HG03460 (cell line): ENCODE measurements around the gene CD2AP.
"Not testable (repeated sequence)": the region's sequence is repeated elsewhere in the genome, so short reads cannot be mapped to it uniquely, and the experiment has no call there.

Source experiments
- ATAC-seq: cut with Tn5 transposase; IDR thresholded peaks from one replicate; pipeline ENCODE4 v1.9.1; 2021; ENCODE audit not compliant: unreplicated experiment

CD2AP gene

DNA sequence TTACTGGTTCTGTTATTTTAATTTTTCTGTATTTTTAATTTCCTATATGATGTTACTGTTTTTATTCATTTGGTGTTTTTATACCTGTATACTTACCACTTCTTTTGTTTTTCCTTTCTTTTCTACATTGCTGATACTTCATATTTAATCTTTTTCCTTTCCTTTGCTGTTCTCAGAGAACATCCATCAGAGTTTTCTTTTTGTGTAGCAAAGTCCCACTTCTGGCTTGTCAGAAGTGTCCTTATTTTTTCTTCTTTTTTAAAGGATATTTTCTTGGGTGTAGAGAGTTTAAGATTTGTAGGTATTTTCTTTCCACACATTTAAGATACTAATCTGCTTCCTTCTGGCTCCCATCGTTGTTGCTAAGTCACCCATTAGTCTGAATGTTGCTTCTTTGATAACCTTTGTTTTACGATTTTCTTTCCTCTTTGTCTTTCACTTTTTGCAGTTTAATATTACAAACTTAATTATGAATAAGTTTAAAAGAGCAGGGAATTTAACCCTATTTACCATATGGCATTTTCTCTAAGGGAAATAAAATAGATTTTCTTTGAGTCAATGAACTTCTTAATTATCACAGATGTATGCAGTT lies 18.5 kb downstream of the CD2AP start:
- no peak for ATAC-seq

DNA sequence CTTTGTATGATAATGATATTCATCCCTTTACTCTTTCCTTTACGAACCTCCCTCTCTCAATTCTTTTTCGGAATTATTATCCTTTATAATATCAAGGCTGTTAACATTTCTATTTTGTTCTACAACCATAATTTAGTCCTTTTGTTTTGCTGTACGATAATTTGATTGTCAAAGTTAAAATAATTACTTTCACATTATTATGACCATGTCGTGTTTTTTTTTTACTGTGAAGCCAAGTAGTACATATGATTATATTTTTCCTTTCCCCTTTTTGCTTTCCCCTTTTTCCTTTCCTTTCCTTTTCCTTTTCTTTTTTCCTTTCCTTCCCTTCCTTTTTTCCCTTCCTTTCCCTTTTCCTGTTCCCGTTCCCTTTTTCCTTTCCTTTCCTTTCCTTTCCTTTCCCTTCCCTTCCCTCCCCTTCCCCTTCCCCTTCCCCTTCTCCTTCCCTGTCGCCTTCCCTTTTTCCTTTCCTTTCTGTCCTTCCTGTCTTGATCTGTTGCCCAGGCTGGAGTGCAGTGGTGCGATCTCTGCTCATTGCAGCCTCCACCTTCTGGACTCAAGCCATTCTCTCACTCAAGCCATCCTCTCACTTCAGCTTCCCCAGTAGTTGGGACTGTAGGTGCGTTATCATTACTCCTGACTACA lies 19.5 kb downstream of the CD2AP start:
- no peak for ATAC-seq

DNA sequence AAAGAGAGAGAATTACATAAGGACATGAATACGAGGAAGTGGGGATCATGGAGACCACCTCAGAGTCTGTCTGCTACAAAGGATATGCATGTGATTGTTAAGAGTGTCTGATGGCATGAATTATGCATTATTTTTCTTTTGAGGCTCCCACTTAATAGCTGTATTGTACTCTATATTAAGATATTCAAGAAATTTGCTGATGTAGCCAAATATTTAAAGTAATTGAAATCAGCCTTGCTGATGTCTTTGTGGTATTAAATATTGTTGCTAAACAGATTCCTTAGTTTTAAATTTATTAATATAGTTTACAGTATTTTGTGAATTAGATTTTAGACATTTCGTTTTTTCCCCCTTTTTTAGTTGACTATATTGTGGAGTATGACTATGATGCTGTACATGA lies 25.3 kb downstream of the CD2AP start:
- no peak for ATAC-seq

DNA sequence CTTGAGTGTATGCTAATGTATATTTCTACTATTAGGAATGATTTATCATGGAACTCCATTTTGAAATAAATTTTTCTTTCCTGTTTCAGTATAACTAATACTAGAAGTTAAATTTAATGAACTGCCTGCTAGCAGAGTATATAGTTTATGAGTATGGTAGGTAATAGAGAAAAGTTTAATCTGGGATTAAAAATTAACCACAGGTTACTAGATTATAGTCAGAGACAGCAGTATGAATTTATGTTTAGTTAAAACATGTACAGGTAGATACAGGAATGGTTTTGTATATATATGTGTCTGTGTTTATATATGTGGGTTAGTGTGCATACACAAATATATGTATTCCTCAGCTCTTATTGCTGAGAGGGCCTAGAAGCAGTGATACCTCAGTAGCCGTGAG lies 32.3 kb downstream of the CD2AP start:
- no peak for ATAC-seq

DNA sequence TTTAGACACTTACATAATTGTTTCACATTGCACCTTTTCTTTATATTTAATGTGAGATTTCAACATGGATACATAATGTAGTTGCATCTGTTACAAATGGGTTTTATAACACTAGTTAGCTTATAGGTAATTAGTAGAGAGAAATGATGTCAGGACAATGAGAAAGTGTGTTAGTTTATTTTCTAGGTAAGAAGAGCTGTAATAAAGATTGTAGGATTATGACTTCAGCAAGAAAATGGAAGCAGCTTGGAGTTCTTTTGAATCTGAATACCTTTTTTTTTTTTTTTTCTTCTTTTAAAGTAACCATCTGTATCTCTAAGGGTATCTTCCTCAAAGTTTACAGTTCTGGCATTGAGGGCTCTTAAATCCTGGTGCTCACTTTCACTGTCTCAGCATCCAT lies 35.3 kb downstream of the CD2AP start:
- no peak for ATAC-seq

DNA sequence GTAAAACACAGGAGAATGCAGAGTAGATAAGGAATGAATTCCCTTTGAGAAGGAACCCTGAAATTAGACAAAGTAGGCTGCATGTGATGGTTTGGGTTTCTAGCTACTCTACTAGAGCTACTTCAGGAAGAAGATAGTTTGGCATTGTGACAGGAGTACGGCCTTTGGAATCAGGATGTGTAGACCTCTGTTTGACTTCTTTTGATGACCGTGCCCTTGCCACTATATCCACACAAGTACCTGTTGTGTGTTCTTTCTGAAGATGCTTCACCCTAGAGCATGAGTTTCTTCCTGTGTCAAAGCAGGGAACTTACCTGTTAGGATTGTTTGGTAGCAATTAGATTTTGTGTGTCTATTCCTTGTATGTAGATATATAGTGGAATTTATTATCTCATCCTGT lies 41.7 kb downstream of the CD2AP start:
- no peak for ATAC-seq

DNA sequence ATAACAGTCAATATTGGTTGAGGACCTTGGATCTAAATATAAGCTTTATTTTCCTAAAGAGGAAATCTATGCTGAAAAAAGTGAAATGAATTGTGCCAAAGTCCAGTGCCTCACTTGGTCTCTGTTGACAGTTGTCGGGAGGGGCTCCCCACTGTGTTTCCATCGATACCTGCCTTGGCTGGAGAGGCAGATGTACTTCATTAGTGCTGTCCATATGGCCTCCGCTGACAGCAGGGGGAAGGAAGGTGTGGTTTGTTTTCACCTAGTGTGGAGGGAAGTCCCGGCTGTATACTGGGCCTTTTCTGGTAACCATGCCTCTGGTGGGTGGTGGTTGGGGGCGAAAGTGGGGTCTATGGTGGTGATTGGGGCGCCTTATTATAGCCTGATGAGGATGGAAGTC lies 42.7 kb downstream of the CD2AP start:
- ATAC-seq: no peak

DNA sequence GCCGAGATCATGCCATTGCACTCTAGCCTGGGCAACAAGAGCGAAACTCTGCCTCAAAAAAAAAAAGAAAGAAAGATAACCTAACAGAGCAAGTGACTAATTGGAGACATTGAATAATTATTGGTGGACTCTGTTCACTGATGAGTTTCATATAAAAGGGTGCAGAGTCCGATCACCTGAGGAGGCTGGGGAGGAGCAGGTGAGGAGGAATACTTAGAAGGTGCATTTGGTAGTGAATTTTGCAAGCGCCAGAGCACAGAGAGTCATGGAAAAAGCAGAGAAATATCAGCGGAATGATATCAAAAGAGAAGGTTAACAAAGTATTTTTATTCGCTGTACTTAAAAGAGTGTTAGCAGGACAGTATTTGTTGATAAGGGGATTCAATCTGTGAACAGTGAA lies 44.4 kb downstream of the CD2AP start:
- no peak for ATAC-seq

DNA sequence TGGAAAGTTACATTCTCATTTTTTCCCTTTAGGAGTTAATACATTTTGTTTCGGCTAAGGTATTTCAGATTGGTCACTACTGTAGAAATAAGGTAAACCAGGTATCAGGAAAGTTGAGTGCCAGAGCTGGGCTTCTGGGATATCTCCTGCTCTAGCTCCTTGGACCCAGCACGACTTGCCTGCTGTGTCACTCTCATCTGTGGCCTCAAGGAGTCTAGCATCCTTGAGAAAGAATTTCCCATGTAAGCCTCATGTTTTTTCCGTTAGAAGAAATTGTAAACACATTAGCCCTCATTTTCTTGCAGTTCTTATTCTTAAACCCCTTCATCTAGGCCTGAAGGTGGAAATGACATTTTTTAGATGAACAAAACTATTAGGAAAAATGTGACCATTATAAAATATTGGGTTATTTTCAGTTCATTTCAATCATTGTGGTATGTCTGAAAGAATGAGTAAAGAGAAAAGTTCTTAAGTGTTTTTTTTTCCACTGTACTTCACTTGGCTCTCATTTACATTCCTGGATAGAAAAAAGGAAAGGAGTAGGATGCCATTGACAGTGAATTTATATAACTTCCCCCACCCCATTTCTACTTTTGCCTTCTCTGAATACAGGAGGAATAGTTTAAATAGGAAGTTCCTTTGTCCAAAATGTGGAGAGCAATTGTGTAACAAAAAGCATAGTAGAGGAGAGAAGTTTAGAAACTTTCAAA lies 46.7 kb downstream of the CD2AP start:
- ATAC-seq: no peak

DNA sequence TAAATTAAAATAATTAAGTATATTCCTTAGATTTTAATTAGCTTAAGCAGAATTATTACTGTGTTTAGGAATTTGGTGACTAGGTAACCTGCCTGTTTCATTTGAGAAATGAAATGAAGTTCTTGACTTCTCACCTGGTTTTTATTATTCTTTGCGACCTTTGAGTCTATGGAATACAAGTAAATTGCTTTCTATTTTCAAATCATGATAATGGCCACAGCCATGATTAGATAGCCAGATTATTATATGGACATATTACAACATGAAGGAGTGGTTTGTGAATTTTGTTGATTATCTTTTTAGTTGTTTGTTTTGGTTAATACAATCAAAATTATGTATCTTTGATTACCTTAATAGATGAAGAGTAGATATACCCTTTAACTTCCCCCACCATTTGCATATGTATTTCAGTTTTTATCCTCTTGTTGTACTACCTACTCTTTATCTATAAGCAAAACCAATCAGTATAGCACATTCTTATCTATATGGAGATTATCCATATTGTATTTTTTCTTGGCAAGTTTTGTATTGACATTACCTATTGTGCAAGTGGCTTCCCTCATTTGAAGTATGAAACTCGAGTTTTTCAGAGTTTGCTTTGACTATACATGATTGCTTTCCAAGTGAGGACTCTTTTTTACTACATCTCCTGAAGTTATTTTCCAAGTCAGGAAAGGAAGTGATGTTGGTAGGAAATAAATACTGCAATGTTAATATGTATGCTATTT lies 47.9 kb downstream of the CD2AP start:
- no peak for ATAC-seq

DNA sequence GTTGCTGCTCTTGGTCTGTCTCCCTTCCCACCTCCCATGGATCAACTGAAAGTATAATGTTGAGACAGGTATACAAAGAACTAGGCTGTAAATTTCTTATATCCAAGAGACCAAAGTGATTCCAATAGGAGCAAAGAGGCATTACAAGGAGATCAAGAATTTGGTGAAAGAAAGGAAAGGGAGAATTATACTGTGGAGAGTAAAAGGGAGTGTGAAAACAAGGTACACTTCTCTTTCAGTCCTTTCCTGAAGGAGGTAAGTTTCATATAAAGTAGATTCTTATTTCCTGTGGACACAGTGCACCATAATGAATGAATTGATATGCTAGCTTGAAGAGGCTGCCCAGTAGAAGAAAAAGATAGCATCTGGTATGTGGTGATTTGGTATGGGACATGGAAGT lies 49.7 kb downstream of the CD2AP start:
- ATAC-seq: no peak

DNA sequence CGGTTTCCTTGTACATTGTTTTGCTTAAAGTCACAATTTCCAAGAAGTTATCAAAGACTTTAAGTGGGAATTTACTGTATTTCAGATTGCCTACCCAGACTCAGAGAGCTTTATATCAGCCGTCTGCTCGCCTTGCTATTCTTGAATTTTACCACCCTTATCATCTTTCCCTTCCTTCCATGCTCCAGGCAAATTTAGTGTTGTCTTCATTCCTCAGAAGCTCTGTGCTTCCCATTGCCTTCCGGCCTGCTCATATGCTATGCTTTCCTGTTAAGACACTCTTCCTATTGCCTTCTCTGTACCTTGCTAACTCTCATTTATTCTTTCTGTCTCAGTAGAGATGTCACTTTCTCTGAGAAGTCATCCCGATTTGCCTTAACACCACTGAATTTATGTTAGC lies 52.1 kb downstream of the CD2AP start:
- no peak for ATAC-seq

DNA sequence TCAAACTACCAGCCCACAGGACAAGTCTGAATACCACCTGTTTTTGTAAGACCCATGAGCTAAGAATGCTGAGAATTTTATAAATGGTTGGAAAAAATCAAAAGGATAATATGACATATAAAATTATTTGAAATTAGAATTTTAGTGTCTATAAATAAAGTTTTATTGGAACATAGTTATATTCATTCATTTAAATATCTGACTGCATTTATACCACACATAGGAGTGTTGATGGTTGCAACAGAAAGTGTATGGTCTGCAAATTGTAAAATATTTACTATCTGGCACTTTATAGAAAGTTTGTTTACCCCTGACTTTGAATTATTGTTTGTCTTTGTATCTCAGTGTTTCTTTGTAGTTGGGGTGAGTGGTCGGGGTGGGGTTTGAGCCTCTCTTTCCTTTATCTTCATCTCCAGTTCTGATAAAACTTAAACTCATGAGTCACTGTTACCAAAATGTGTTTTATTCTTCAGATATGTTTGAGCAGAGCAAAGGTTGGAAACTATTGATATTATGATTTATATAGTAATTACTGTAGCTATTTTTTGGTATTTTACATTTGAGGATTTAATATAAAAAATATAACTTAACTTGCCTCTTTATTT lies 55.5 kb downstream of the CD2AP start:
- ATAC-seq: no peak

DNA sequence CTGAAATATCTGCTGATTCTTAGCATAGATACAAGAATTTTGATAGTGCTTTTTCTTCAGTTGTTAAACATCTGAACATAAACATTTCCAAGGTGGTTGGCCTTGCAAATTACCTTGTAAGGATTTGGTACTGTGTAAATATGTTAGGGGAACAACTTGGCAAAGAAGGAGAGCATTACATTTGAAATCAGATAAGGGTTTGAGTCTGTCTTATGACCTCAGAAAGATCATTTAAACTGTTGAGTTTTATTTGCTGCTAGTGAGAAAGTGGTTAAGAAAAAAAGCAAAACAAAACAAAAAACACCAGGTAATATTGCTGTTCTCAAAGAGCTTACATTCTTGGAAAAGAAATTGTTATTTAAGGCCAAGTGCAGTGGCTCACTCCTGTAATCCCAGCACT lies 56.5 kb downstream of the CD2AP start:
- ATAC-seq: no peak

DNA sequence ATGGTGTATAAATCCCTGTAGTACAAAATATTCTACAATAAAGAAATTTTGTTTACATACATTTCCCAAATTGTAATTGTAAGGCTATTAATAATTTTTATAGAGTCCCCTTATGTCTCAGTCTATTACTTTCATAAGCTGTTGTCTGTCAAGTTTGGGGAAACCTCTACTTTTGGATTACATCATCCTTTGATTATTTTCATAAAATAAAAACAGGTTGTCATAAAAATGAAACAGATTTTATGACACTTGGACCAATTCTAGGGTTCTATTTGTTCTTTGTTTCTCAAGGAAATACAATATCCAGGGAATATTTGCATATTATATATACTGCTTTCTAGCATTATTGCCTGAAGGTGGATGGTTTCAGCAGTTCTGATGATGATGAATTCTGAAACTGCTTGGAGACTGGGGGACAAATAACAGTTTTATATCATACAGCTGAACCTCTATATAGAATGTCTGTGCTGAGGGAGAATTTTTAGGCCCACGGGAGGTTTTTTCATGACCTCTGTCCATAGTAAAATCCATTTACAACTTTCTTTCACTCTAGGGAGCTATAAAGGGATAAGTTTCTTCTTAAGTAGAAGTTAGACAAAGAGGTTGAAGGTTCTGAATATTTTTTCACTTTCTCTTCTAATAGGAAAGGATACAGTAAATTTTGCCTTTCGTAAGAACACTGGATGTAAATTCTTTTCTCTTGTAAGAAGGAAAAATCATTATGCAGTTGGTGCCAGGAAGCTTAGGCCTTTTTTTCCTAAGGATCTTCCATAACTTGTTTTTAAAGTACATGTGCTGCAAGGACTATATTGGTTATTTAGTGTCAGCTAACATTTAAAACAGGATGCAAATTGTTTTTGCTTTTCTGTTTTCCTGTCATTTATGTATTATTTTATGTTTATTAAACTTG lies 58.0 kb downstream of the CD2AP start:
- no peak for ATAC-seq

DNA sequence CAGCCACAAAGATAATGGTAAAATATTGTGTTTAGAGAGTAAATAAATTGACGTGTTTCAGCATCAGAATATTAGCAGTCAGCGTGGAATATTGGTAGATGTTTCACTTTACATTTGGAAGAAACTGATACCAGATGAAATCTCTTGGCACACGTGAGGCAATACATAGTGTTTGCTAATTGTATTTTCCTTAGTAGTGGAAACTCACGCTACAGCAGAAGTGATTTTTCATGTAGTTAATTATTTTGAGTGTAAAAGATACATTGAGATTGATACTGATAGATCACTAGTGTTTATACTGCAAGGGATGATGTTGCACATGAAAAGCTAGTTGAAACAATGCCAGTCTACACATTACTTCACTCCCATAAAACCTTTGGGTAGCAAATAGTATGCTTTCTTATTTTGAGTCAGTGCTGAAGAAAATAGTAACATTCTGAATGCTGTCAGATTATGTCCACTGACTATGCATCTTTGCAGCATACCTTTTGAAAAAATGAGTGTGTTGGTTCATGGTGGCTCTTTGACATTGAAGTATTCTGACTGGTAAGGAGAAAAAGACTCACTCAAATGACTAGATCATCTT lies 59.3 kb downstream of the CD2AP start:
- ATAC-seq: no peak

DNA sequence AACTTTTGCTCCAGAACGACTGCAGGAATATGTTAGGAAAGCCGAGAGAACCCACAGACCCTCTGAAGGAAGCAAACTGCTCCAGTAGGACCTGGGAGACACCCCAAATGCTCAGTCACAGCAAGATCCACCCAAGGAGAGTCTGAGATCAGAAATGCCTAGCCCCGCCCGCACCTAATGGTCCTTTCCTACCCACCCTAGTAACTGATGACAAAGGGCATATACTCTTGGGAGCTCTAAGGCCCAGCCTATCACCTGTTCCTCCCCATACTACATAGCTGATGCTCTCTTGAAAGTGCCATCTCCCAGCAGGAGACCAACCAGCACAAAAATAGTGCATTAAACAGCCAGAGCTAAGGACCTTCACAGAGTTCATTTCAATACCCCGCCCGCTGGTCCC lies 67.6 kb downstream of the CD2AP start:
- no peak for ATAC-seq

DNA sequence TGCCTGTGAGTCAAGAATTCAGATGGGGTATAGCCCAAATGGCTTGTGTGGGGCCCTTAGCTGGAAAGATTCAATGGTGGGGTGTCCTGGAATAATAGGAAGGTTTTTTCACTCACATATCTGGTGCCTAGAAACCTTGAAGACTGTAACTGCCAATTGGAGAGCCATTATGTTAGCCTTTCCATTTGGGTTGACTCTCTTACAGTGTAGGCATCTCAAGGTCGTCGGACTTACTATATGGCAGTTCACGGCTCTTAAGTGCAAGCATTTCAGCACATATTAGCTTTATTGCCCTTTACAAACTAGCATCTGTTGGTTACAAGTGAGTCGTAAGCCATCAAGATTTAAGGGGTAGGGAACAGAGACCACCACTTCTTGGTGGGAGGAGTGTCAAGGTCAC lies 74.1 kb downstream of the CD2AP start:
- ATAC-seq: no peak

DNA sequence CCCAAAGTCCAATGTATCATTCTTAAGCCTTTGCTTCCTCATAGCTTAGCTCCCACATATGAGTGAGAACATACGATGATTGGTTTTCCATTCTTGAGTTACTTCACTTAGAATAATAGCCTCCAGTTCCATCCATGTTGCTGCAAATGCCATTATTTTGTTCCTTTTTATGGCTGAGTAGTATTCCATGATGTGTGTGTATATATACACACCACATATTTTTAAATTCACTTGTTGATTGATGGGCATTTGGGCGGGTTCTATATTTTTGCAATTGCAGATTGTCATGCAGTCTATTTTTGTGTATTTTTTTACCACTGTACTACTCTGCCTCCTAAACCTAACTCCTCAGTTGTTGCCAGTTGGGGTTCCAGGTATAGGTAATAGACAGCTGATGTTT lies 74.7 kb downstream of the CD2AP start:
- ATAC-seq: no peak

DNA sequence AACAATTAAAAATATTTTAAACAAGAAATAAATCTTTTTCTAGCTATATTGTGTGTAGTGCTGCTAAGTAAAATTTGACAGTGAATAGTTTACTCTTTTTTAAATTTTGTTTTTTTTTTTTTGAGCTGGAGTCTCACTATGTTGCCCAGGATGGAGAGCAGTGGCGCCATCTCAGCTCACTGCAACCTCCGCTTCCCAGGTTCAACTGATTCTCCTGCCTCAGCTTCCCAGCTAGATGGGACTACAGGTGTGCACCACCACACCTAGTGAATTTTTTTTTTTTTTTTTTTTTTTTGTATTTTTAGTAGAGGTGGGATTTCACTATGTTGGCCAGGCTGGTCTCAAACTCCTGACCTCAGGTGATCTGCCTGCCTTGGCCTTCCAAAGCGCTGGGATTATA lies 75.7 kb downstream of the CD2AP start:
- ATAC-seq: not testable (repeated sequence)
